NCI-H2196 (cell line): Measurements from ENCODE around the gene AQP12B.

Experiments
- DNase-seq: peaks from one replicate; lab custom pipeline; 2025; ENCODE audit not compliant: unreplicated experiment; lab: John Stamatoyannopoulos, UW

Gene AQP12B

GRCh38 chr2:240717681-240718581, 35.2 kb upstream of the AQP12B start:
- no peak for DNase-seq

GRCh38 chr2:240717181-240717641, 34.5 kb upstream of the AQP12B start:
- no peak for DNase-seq

GRCh38 chr2:240716130-240716798, 33.6 kb upstream of the AQP12B start:
- DNase-seq: no peak

GRCh38 chr2:240714747-240715725, 32.4 kb upstream of the AQP12B start:
- DNase-seq: peak; percentile 31

- DNase-seq: no peak
These were observed 31.5 kb upstream of the AQP12B start for GRCh38 chr2:240713928-240714746.

GRCh38 chr2:240713071-240713927, 30.6 kb upstream of the AQP12B start:
- no peak for DNase-seq

GRCh38 chr2:240712121-240712520, 29.4 kb upstream of the AQP12B start:
- DNase-seq: no peak

GRCh38 chr2:240711701-240712100, 29.0 kb upstream of the AQP12B start:
- no peak for DNase-seq

GRCh38 chr2:240711296-240711695, 28.6 kb upstream of the AQP12B start:
- no peak for DNase-seq

- no peak for DNase-seq
These were observed 25.8 kb upstream of the AQP12B start for GRCh38 chr2:240708457-240708856.

- DNase-seq: no peak
These were observed 25.1 kb upstream of the AQP12B start for GRCh38 chr2:240707821-240708220.

GRCh38 chr2:240707043-240707756, 24.5 kb upstream of the AQP12B start:
- DNase-seq: no peak

- no peak for DNase-seq
These were observed 22.6 kb upstream of the AQP12B start for GRCh38 chr2:240705204-240705791.

GRCh38 chr2:240704651-240705050, 22.0 kb upstream of the AQP12B start:
- no peak for DNase-seq

GRCh38 chr2:240703417-240704341, 21.0 kb upstream of the AQP12B start:
- DNase-seq: no peak

GRCh38 chr2:240702640-240703011, 19.9 kb upstream of the AQP12B start:
- DNase-seq: no peak
